Activated T-helper 2 cell treated with anti-CD3 and anti-CD28 coated beads, Interferon-gamma antibody, Interleukin-2, Interleukin-4, amounts not matched to agents 10 μg/mL and 5 μg/mL and 100 μg/mL, durations not matched to agents 14 hours and 24 hours and 36 hours (primary cell): ENCODE results near the gene ZNF678. TPM values are rescaled to one million over a fixed set of nuclear protein-coding genes. Genes with fewer than 3 reads are reported as not detected.
A peak's percentile ranks its signal among the peaks of the same experiment; 100 is the strongest.

ENCODE experiments used
- DNase-seq: peaks from one replicate; pipeline ENCODE4 v3.0.0; 2021; ENCODE audit warnings: low spot score
- H3K27ac Mint-ChIP-seq: one replicate; pipeline ENCODE4 v1.8.0; 2021; ENCODE audit warnings: mixed read lengths
- H3K27me3 Mint-ChIP-seq: one replicate; pipeline ENCODE4 v1.8.0; 2021; ENCODE audit warnings: low read depth, mixed read lengths
- H3K36me3 Mint-ChIP-seq: one replicate; pipeline ENCODE4 v1.8.0; 2021; ENCODE audit warnings: low read depth, mixed read lengths
- H3K4me1 Mint-ChIP-seq: one replicate; pipeline ENCODE4 v1.8.0; 2021; ENCODE audit warnings: low read depth, mixed read lengths
- H3K4me3 Mint-ChIP-seq: one replicate; pipeline ENCODE4 v1.8.0; 2021; ENCODE audit warnings: low read depth, mild to moderate bottlenecking, moderate library complexity, mixed read lengths
- H3K9me3 Mint-ChIP-seq: one replicate; pipeline ENCODE4 v1.8.0; 2021; ENCODE audit warnings: mixed read lengths
- intact Hi-C: fragments of 100-400 bp; cut with micrococcal nuclease; formaldehyde crosslinking; loops from one replicate; pipeline ENCODE4 v1.15.1; 2023
- total RNA-seq: library from RNA; stranded (reverse); gene quantifications from 2 replicates; pipeline ENCODE4 v1.2.3, GENCODE V29; 2022

The ZNF678 gene
- total RNA-seq, 1 donor from 2014 or later = 5.1 TPM

GRCh38 chr1:227559499-227559898 is 3.9 kb upstream of the ZNF678 start:
- DNase-seq = no peak
- Mint-ChIP-seq H3K27me3 (peaks cover 31% of the 10 kb centered on the region), H3K9me3 (peaks cover under 1% of the 10 kb centered on the region), H3K4me1 (peaks cover 12% of the 10 kb centered on the region), H3K27ac (no peak overlapping the region), H3K36me3 (peaks cover 16% of the 10 kb centered on the region), H3K4me3 (no peak overlapping the region)
- intact Hi-C loops = no loop called here

GRCh38 chr1:227559926-227560325 is 3.4 kb upstream of the ZNF678 start:
- Mint-ChIP-seq H3K4me1 (peaks cover 13% of the 10 kb centered on the region), H3K27me3 (peaks cover 31% of the 10 kb centered on the region), H3K9me3 (no peaks in the 10 kb centered on the region), H3K4me3 (no peak overlapping the region), H3K36me3 (peaks cover 16% of the 10 kb centered on the region), H3K27ac (no peak overlapping the region)
- intact Hi-C loops = no loop called here
- no peak for DNase-seq

- peaks cover 16% of the 10 kb centered on the region for H3K36me3 Mint-ChIP-seq
- no peak overlapping the region for H3K4me3 Mint-ChIP-seq
- H3K9me3 Mint-ChIP-seq = no peaks in the 10 kb centered on the region
- H3K27ac Mint-ChIP-seq = no peak overlapping the region
- H3K4me1 Mint-ChIP-seq = peaks cover 13% of the 10 kb centered on the region
- H3K27me3 Mint-ChIP-seq = peaks cover 31% of the 10 kb centered on the region
- intact Hi-C loops = no loop called here
- DNase-seq = no peak
Observed at GRCh38 chr1:227560393-227561173, 2.8 kb upstream of the ZNF678 start.

GRCh38 chr1:227561241-227561907 is 2.0 kb upstream of the ZNF678 start:
- intact Hi-C loops = no loop called here

GRCh38 chr1:227562037-227562436 is 1.3 kb upstream of the ZNF678 start:
- no peak overlapping the region for H3K27ac Mint-ChIP-seq
- DNase-seq = no peak
- H3K36me3 Mint-ChIP-seq = peaks cover 23% of the 10 kb centered on the region
- intact Hi-C loops = loop anchor here (2.0 kb wide), 2 partner anchors 167 to 623 kb away; no protein-coding TSS in a partner anchor
- no peak overlapping the region for H3K4me3 Mint-ChIP-seq
- no peaks in the 10 kb centered on the region for H3K9me3 Mint-ChIP-seq
- H3K27me3 Mint-ChIP-seq = peaks cover 29% of the 10 kb centered on the region
- peaks cover 13% of the 10 kb centered on the region for H3K4me1 Mint-ChIP-seq

More at GRCh38 chr1:227561241-227561907, 2.0 kb upstream of the ZNF678 start:
- Mint-ChIP-seq H3K27me3 (peaks cover 31% of the 10 kb centered on the region), H3K27ac (no peak overlapping the region), H3K4me1 (peaks cover 13% of the 10 kb centered on the region), H3K9me3 (no peaks in the 10 kb centered on the region), H3K36me3 (peaks cover 17% of the 10 kb centered on the region), H3K4me3 (no peak overlapping the region)
- no peak for DNase-seq

GRCh38 chr1:227562933-227563323 is 428 bp upstream of the ZNF678 start:
- DNase-seq = no peak
- Mint-ChIP-seq H3K27me3 (peaks cover 24% of the 10 kb centered on the region), H3K36me3 (peaks cover 25% of the 10 kb centered on the region), H3K4me1 (peaks cover 13% of the 10 kb centered on the region), H3K4me3 (peak overlapping the region; percentile 87), H3K27ac (no peak overlapping the region), H3K9me3 (no peaks in the 10 kb centered on the region)
- intact Hi-C loops = loop anchor here (1.0 to 2.0 kb wide), 4 partner anchors 21 to 624 kb away; no protein-coding TSS in a partner anchor

GRCh38 chr1:227567256-227567655 is 3.9 kb downstream of the ZNF678 start:
- intact Hi-C loops = no loop called here
- no peak overlapping the region for H3K27ac Mint-ChIP-seq
- DNase-seq = no peak
- peaks cover 1% of the 10 kb centered on the region for H3K27me3 Mint-ChIP-seq
- peaks cover 9% of the 10 kb centered on the region for H3K4me1 Mint-ChIP-seq
- no peak overlapping the region for H3K4me3 Mint-ChIP-seq
- H3K9me3 Mint-ChIP-seq = peaks cover 16% of the 10 kb centered on the region
- peaks cover 22% of the 10 kb centered on the region for H3K36me3 Mint-ChIP-seq

GRCh38 chr1:227568593-227568992 is 5.2 kb downstream of the ZNF678 start:
- Mint-ChIP-seq H3K4me1 (peaks cover 6% of the 10 kb centered on the region), H3K27ac (no peak overlapping the region), H3K4me3 (no peak overlapping the region), H3K36me3 (peaks cover 22% of the 10 kb centered on the region), H3K27me3 (no peaks in the 10 kb centered on the region), H3K9me3 (peaks cover 22% of the 10 kb centered on the region)
- DNase-seq = no peak
- intact Hi-C loops = no loop called here

- no peak for DNase-seq
- intact Hi-C loops = no loop called here
- peaks cover 21% of the 10 kb centered on the region for H3K36me3 Mint-ChIP-seq
- no peak overlapping the region for H3K27ac Mint-ChIP-seq
- no peak overlapping the region for H3K4me3 Mint-ChIP-seq
- H3K4me1 Mint-ChIP-seq = no peaks in the 10 kb centered on the region
- no peaks in the 10 kb centered on the region for H3K27me3 Mint-ChIP-seq
- peaks cover 61% of the 10 kb centered on the region for H3K9me3 Mint-ChIP-seq
Observed at GRCh38 chr1:227572752-227573151, 9.4 kb downstream of the ZNF678 start.

- peaks cover 69% of the 10 kb centered on the region for H3K9me3 Mint-ChIP-seq
- no peak for DNase-seq
- H3K27ac Mint-ChIP-seq = no peak overlapping the region
- intact Hi-C loops = no loop called here
- H3K4me3 Mint-ChIP-seq = no peak overlapping the region
- no peaks in the 10 kb centered on the region for H3K27me3 Mint-ChIP-seq
- H3K36me3 Mint-ChIP-seq = peaks cover 22% of the 10 kb centered on the region
- no peaks in the 10 kb centered on the region for H3K4me1 Mint-ChIP-seq
Observed at GRCh38 chr1:227574926-227575325, 11.6 kb downstream of the ZNF678 start.

GRCh38 chr1:227576189-227576588 is 12.8 kb downstream of the ZNF678 start:
- Mint-ChIP-seq H3K36me3 (peaks cover 22% of the 10 kb centered on the region), H3K27ac (no peak overlapping the region), H3K27me3 (no peaks in the 10 kb centered on the region), H3K9me3 (peaks cover 72% of the 10 kb centered on the region), H3K4me1 (no peaks in the 10 kb centered on the region), H3K4me3 (no peak overlapping the region)
- intact Hi-C loops = no loop called here
- DNase-seq = no peak

- intact Hi-C loops = no loop called here
- no peak overlapping the region for H3K27ac Mint-ChIP-seq
- no peak for DNase-seq
- no peaks in the 10 kb centered on the region for H3K4me1 Mint-ChIP-seq
- peaks cover 80% of the 10 kb centered on the region for H3K9me3 Mint-ChIP-seq
- H3K27me3 Mint-ChIP-seq = no peaks in the 10 kb centered on the region
- H3K4me3 Mint-ChIP-seq = no peak overlapping the region
- peaks cover 22% of the 10 kb centered on the region for H3K36me3 Mint-ChIP-seq
Observed at GRCh38 chr1:227577500-227577899, 14.1 kb downstream of the ZNF678 start.

GRCh38 chr1:227583354-227583753 is 20.0 kb downstream of the ZNF678 start:
- intact Hi-C loops = no loop called here
- H3K4me1 Mint-ChIP-seq = no peaks in the 10 kb centered on the region
- DNase-seq = no peak
- H3K27ac Mint-ChIP-seq = no peak overlapping the region
- H3K9me3 Mint-ChIP-seq = peaks cover 74% of the 10 kb centered on the region
- peaks cover 18% of the 10 kb centered on the region for H3K36me3 Mint-ChIP-seq
- no peak overlapping the region for H3K4me3 Mint-ChIP-seq
- H3K27me3 Mint-ChIP-seq = no peaks in the 10 kb centered on the region
